PFSK-1 (cell line): ENCODE measurements around the gene DMBX1.

Experiments used
- FOXP2 ChIP-seq: optimal IDR thresholded peaks from 2 replicates; pipeline ENCODE3; 2011; ENCODE audit warnings: borderline replicate concordance, control low read depth, inconsistent platforms; ENCODE audit not compliant: insufficient read depth; ENCODE audit errors: extremely low read length, extremely low read depth
- POLR2AphosphoS5 ChIP-seq: IDR thresholded peaks from 2 replicates; pipeline ENCODE4 v1.6.1; 2012; ENCODE audit warnings: low read depth, mild to moderate bottlenecking, control low read depth, low read length, moderate library complexity
- SIN3A ChIP-seq: IDR thresholded peaks from 2 replicates; pipeline ENCODE4 v1.6.1; 2012; ENCODE audit warnings: mild to moderate bottlenecking, low read length, moderate library complexity, borderline replicate concordance; ENCODE audit not compliant: insufficient read depth
- TAF1 ChIP-seq: IDR thresholded peaks from 2 replicates; pipeline ENCODE4 v1.6.1; 2012; ENCODE audit warnings: low read length, control low read depth, borderline replicate concordance; ENCODE audit not compliant: insufficient read depth
- TF ChIP-seq, protein P1 (sequence below), 2 experiments: IDR thresholded peaks; 2 replicates each; pipeline versions ENCODE4 v1.6.1 to v1.8.0; 2011 to 2012; ENCODE audit warnings: low read depth in 2 of 2, low read length in 2 of 2, control low read depth in 1 of 2, inconsistent platforms in 1 of 2, mild to moderate bottlenecking in 1 of 2, moderate library complexity in 1 of 2; ENCODE audit not compliant: insufficient read depth in 1 of 2

DMBX1 gene

DNA sequence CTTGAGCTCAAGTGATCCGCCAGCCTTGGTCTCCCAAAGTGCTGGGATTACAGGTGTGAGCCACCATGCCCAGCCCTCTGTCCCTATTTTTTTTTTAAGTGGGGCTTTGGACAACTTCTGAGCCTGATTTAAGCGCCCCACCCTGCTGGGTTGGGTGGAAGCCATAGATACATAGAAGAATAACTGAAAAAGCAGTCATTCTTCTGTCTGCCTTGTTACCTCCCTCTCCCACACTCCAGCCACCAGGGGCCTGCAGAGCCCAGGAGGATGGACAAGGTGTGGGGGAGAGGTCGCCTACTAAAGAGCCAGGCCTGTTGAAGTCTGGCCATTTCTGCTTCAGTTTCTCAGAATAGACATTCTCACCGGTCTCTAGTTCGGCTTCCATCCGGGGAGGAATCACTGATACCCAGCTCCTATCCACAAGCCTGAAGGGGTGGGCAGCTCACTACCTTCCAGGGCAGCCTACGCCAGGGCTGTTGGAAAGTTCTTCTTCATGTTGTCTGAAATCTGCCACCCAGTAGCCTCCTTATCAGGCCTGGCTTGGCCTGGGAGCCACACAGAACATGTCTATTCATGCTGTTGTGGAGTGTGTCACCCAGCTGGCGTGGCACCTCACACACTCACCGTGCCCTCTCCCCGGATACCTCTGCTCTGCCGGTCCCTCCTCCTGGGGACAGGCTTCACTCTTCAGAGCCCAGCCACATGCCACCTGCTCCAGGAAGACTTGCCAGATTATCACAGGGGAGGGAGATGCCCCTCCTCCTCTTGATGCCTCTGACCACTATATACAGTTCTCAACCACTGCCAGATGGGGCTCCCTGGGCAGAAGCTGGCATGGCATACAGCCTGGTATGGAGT, 34.1 kb downstream of the DMBX1 start:
- TF ChIP-seq POLR2AphosphoS5 (no peak), TAF1 (no peak), SIN3A (no peak), FOXP2 (no peak)
- TF ChIP-seq, protein P1, sequence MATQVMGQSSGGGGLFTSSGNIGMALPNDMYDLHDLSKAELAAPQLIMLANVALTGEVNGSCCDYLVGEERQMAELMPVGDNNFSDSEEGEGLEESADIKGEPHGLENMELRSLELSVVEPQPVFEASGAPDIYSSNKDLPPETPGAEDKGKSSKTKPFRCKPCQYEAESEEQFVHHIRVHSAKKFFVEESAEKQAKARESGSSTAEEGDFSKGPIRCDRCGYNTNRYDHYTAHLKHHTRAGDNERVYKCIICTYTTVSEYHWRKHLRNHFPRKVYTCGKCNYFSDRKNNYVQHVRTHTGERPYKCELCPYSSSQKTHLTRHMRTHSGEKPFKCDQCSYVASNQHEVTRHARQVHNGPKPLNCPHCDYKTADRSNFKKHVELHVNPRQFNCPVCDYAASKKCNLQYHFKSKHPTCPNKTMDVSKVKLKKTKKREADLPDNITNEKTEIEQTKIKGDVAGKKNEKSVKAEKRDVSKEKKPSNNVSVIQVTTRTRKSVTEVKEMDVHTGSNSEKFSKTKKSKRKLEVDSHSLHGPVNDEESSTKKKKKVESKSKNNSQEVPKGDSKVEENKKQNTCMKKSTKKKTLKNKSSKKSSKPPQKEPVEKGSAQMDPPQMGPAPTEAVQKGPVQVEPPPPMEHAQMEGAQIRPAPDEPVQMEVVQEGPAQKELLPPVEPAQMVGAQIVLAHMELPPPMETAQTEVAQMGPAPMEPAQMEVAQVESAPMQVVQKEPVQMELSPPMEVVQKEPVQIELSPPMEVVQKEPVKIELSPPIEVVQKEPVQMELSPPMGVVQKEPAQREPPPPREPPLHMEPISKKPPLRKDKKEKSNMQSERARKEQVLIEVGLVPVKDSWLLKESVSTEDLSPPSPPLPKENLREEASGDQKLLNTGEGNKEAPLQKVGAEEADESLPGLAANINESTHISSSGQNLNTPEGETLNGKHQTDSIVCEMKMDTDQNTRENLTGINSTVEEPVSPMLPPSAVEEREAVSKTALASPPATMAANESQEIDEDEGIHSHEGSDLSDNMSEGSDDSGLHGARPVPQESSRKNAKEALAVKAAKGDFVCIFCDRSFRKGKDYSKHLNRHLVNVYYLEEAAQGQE (IDR thresholded peaks at IDR 0.05; ENCODE audit: insufficient read depth in 1 of 2, low read depth in 2 of 2, low read length in 2 of 2) = no peak

DNA sequence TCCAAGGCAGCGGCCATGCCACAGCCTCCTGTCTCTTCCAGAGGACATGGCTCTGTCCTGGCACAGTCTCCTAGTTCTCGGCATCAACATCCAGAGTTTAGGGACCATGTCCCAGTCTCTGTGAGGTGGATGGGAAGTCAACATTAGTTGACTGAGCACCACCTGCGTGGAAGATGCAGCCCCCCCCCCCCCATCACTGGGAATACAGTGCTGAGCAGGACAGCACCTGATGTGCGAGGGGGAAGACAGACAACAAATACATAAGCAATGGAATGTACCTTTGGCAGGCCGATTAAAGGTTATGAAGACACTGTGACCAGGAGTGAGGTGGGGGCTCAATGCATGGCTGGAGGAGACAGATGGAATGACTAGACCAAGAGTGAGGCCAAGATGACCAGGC, 35.2 kb downstream of the DMBX1 start:
- no peak for TF ChIP-seq SIN3A
- TF ChIP-seq TAF1 = no peak
- TF ChIP-seq POLR2AphosphoS5 = no peak
- TF ChIP-seq FOXP2 = no peak
- TF ChIP-seq, protein P1 (IDR thresholded peaks at IDR 0.05; ENCODE audit: insufficient read depth in 1 of 2, low read depth in 2 of 2, low read length in 2 of 2) = no peak

DNA sequence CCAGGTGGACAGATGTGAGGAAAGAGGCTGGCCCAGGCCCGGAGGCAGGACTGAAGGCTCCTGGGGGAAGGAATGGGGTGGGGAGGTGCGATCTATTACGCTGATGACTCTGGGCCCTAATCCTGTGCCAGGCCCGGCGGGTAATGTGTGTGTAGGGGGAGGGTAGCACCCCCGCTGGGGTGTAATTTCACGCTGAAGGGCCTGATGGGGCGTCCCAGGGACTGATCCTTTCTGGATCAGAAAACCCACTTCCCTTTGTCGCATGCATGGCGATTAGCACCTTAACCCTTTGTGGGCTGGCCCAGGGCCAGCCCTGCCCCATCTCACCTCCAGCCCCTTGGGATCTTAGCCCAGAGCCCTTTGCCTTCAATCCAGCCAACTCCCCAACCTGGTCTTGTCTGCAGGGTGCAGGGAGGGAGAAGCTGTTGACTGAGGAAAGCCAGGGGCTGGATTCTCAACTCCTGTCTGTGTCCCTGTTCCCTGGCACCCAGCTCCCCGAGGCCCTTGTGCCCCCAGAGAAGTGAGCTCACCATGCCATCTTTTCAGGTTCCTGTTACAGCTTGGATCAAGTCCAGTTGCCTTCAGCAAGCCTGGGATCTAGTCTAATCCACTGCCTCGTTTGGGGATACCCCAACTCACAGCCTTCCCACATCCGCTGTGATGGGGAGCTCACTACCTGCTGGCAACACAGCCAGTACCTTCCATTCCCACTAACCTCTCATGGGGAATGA, 35.8 kb downstream of the DMBX1 start:
- TF ChIP-seq TAF1 (no peak), FOXP2 (no peak), SIN3A (no peak), POLR2AphosphoS5 (no peak)
- TF ChIP-seq, protein P1 (IDR thresholded peaks at IDR 0.05; ENCODE audit: insufficient read depth in 1 of 2, low read depth in 2 of 2, low read length in 2 of 2) = no peak

DNA sequence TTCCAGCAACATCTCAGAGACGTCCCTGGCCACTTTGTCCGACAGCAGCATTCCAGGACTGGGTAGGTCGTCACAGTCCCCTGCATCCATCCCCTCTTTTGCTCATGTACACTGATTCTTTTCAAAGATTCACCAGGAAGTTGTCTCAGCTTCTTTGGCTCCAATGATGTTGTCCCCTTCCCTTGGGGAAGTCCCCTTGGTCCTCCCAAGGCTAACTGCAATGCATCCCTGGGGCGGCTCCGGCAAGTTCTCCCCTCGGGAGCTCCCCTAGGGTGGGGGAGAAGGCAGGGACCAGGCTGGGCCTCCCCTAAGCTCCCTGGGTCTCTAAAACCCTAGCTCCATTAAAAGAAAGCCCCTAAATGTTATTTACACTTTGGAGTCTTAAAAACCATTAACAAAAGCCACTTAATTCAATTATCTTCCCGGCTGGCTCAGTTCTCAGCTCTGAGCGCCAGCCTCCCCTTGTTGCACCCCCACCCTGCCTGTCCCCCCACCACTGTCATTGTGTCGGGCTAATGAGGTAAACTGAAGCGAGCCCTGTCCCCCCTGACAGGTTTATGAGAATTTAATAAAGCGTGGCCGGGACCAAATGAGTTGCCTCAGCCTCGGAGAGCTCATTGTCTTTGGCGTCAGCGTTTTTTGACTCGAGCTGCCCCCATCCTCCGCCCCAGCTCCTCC, 36.5 kb downstream of the DMBX1 start:
- TF ChIP-seq FOXP2 = no peak
- no peak for TF ChIP-seq SIN3A
- TF ChIP-seq TAF1 = no peak

DNA sequence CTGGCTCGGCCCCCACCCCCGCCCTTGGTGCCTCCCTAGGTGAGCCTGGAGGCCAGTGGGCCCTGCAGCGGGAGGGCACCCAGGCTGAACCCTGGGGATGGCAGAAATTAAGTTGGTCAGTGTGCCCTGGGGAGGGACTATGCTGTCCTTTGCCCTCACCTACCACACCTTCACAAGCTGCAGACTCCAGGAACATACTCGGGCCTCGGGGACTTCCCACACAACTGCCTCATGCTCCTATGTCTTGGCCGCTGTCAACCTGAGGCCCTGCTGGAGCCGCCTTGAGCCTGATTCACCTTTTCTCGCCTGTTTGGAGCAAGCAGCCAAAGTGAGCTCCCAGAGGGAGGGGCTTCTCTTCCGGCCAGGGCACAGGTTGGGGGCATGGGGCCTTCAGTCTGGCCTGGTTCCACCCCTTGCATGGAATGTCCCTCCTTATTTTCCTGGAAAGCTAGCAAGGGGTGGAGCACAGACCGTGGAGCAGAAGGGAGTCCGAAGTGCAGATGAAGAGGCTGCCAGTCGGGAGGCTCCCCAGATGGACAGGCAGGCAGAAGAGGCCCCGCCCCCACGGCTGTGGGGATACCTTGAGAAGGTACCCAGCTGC, 37.2 kb downstream of the DMBX1 start:
- TF ChIP-seq, protein P1 (IDR thresholded peaks at IDR 0.05; ENCODE audit: insufficient read depth in 1 of 2, low read depth in 2 of 2, low read length in 2 of 2) = no peak
- no peak for TF ChIP-seq TAF1
- no peak for TF ChIP-seq SIN3A
- TF ChIP-seq POLR2AphosphoS5 = no peak
- TF ChIP-seq FOXP2 = no peak
